GM12875 (cell line): ENCODE data around the gene DNAJC28.
"Not testable (repeated sequence)": the region's sequence is repeated elsewhere in the genome, so short reads cannot be mapped to it uniquely, and the experiment has no call there.

Experiments used
- H3K4me3 ChIP-seq: one replicate; pipeline ENCODE4 v1.5.1; 2011; ENCODE audit warnings: low read depth, low read length, control low read depth
- TF ChIP-seq, protein P1 (sequence below): IDR thresholded peaks from 2 replicates; pipeline ENCODE4 v1.5.1; 2011; ENCODE audit warnings: low read depth, mild to moderate bottlenecking, control low read depth, inconsistent platforms, low read length, moderate library complexity, borderline replicate concordance; ENCODE audit not compliant: insufficient read depth

Gene DNAJC28

DNA sequence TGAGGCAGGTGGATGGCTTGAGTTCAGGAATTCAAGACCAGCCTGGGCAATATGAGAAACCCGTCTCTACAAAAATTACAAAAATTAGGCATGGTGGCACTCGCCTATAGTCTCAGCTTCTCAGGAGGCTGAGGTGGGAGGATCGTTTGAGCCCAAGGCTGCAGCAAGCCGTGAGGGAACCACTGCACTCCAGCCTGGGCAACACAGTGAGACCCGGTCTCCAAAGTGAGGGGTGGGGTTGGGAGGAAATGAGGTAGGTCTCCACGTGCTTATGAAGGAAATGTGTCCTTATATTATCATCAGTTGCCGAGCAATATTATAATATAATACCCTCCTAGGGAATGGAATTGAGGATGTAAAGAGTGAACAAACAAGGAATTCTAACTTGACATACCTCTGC, 14.4 kb downstream of the DNAJC28 start:
- TF ChIP-seq, protein P1, sequence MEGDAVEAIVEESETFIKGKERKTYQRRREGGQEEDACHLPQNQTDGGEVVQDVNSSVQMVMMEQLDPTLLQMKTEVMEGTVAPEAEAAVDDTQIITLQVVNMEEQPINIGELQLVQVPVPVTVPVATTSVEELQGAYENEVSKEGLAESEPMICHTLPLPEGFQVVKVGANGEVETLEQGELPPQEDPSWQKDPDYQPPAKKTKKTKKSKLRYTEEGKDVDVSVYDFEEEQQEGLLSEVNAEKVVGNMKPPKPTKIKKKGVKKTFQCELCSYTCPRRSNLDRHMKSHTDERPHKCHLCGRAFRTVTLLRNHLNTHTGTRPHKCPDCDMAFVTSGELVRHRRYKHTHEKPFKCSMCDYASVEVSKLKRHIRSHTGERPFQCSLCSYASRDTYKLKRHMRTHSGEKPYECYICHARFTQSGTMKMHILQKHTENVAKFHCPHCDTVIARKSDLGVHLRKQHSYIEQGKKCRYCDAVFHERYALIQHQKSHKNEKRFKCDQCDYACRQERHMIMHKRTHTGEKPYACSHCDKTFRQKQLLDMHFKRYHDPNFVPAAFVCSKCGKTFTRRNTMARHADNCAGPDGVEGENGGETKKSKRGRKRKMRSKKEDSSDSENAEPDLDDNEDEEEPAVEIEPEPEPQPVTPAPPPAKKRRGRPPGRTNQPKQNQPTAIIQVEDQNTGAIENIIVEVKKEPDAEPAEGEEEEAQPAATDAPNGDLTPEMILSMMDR = no peak
- no peak overlapping the region for H3K4me3 ChIP-seq

DNA sequence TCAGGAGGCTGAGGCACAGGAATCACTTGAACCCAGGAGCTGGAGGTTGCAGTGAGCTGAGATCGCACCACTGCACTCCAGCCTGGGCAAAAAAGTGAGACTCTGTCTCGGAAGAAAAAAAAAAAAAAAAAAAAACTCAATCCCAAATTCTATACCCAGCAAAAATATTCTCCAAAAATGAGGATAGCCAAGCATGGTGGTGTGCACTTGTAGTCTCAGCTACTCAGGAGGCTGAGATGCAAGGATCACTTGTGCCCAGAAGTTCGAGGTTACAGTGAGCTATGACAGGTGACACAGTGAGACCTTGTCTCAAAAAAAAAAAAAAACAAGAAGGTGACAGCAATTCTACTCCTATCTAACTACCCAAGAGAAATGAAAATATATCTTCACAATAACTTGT, 18.2 kb downstream of the DNAJC28 start:
- TF ChIP-seq, protein P1 = no peak
- H3K4me3 ChIP-seq = no peak overlapping the region

DNA sequence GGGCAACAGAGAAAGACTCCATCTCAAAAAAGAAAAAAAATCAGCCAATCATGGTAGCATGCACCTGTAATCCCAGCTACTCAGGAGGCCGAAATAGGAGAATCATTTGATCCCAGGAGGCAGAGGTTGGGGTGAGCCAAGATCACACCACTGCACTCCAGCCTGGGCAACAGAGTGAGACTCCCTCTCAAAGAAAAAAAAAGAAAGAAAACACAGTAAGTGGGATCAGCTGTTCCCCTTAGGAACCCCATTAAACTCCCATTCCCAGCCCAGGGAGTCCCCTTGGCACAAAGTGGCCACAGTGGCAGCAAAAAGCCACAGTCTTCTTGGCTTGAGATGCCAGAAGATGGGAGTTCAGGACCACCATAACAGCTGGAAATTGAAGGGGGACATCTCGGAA, 20.8 kb downstream of the DNAJC28 start:
- TF ChIP-seq, protein P1 = no peak

DNA sequence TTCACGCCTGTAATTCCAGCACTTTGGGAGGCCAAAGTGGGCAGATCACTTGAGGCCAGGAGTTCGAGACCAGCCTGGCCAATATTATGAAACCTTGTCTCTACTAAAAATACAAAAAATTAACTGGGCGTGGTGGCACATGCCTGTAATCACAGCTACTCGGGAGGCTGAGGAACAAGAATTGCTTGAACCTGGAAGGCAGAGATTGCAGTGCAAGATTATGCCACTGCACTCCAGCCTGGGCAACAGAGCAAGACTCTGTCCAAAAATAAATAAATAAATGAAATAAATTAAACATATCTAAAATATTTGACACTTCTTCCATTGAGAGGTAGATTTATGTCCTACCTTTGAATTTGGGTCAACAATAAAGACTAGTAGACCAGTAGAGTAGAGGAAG, 22.3 kb downstream of the DNAJC28 start:
- H3K4me3 ChIP-seq = not testable (repeated sequence)

More for the DNA sequence above, 20.8 kb downstream of the DNAJC28 start:
- no peak overlapping the region for H3K4me3 ChIP-seq

DNA sequence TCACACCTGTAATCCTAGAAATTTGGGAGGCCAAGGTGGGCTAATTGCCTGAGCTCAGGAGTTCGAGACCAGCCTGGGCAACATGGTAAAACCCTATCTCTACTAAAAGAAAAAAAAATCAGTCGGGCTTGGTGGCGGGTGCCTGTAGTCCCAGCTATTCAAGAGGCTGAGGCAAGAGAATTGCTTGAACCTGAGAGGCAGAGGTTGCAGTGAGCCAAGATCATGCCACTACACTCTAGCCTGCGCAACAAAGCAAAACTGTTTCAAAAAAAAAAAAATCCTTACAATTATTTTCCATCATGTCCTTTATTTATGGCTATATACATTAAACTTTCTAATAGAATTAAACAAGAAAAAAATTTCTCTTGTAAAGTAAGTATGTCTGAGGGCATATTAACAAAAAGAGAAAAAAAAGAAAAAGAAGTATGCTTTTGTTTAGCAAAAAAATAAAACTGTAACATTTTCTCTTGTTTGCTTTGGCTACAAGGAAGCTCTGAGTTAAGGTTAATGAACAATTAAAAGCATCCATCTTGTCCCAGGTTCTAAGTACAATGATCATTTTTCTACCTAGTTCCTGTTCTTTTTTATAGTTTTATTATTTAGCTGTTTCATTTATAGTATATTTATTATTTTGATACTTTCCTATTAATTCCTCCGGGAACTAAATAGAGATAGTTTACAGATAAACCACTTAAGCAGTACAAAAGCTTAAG, 29.8 kb downstream of the DNAJC28 start:
- TF ChIP-seq, protein P1 = no peak
- H3K4me3 ChIP-seq = no peak overlapping the region

DNA sequence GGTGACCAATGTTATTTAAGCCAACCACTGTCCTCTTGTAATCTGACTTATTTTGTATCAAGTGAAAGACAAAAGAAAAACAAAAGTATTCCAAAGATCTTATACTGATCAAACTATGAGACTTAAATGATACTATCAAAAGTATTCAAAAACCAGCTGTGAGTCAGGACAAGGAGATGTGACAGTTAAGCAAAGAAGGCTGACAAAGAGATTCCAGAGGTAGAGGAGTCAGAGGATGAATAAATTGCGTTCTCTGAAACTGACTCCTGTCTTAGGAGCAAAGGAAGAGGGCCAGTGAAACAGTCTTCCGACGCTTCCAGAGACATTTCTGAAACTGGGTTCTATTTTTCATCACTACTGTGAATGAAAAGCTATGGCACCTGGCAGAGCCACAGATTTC, 32.7 kb downstream of the DNAJC28 start:
- H3K4me3 ChIP-seq = no peak overlapping the region
- TF ChIP-seq, protein P1 = no peak

DNA sequence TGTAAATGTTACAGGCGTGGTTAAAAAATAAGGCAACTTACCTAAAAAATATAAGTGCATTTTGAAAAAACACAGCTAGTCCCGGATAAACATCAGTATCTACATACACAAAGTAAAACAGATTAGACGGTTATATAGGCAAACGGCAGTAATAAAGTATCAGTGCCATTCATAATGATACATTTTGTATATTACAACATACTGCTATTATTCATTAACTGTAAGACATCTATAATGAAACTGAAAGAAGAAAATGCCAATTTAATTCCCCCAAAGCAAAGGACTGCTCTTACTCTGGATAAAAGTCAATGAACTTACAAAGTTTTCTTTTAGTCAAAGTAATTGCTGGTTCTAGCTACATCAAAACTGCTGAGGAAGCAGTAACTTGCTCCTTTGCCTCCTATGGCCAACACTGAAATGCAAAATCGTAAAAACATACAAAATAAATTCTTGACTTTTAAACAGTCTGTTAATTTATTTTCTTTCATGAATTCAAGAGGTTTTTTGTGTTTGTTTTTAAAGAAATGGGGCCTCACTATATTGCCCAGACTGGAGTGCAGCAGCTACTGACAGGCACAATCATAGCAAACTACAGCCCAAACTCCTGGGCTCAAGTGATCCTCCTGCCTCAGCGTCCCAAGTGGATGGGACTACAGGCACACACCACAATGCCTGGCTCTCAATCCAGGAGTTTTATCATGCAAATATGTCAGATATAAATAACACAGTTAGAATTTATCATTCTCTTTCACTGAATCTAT, 35.6 kb downstream of the DNAJC28 start:
- TF ChIP-seq, protein P1 = no peak
- no peak overlapping the region for H3K4me3 ChIP-seq
